Activated T-helper 1 cell treated with Interleukin-2 at 50 U/mL for 16 hours (primary cell): ENCODE results near the gene CAMK1.

Source experiments
- DNase-seq: peaks from one replicate; pipeline ENCODE4 v3.0.0-alpha.2; 2020; ENCODE audit warnings: low read depth

The CAMK1 gene

DNA sequence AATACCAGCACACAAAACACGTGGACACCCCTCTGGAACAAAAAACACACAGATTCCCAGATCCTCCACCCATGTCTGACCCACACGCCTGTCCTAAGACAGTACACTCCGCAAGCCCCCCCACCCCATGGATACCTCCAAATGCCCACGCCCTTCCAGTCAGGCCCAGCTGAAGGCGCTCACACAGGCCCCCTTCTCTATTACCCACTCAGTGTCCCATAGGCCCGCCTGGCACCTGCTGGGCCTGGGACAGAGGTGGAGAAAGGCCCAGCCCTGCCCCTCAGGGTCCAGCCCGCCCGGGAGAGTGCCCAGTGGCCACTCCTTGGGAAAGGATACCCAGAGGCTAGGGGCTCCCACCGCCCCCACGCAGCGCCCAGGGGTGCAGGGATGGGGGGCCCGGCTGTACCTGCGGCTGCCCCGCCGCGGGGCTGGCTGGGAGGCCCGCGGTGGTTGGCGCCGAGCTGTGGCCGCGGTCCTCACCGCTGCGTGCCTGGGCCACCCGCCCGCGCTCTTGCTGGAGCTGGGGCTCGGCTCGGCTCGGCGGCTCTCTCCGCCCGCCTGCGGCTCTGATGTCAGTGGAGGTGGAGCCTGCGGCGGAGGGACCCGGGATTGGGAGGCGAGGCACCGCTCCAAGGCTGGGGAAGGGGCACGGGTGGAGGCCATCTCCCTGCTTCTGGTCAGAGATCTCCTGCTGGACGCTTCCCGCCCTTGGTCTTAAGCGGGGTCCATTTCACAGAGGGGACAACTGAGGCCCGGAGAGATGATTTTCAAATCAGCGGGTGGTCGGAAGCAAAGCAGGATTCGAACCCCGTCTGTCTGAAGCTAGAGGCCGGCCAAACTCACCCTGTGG, at the start of gene CAMK1:
CAMK1 (minus strand) TSS at position 522 of the 850 bp plus-strand sequence. CDS start 2,198 bp downstream, outside the sequence.
- peak; percentile 35 for DNase-seq

DNA sequence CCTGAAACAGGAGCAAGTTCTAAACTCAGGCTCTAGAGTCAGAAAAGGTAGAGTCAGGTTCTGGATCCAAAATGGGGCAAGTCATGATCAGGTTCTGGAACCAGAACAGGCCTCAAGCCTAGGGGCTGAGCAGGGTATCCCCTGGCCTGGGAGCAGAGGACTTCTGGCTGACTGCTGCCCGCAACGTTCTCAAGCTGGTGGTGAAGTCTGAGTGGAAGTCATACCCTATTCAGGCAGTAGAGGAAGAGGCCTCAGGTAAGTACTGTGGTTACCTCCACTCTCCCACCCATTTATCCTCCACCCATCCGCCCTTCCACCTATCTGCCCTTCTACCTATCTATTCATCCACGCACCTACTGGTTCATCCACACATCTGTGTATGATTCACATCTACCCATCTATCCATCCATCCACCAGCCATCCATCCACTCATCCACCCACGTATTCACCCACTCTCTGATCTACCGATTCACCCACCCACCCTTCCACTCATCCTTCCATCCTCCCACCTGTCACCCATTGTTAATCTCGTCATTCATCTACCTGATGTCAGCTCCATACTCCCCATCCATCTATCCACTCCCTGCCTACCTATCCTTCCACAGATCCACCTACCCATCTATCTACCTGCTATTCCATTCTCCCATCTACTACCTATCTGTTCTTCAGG, 49.1 kb upstream of the CAMK1 start:
- no peak for DNase-seq

DNA sequence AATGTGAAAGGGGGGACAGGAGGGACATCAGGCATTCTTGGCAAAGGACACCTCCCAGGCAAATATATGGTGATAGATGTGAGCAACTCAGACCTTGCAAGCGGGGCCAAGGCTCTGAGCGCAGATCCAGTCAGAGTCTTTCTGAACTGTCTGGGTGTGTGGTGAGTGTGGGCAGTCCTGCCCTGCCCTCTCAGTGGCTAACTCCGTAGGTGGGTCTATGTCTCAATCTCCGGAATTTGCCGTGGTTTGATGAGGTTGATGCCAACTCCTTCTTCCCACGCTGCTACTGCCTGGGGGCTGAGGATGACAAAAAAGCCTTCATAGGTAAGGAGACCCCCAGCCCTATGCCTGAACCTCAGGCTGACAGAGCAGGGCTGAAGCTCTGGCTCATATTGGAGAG, 47.7 kb upstream of the CAMK1 start:
- no peak for DNase-seq

DNA sequence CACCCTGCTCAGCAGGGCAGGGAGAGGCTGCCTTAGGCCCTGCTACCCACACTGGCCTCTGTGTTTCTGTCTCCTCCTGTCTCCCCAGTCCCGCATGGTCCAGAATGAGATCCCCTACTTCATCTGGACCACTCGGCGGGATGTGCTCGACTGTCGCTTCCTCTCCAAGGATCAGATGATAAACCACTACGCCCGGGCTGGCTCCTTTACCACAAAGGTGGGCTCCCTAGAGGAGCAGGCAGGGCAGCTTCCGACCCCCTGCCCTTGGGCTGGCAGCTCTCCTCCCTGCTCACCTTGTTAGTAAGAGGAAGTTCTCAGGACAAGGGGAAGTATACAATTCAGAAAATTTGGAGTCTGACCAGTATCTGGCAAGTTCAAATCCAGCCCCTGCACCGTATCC, 46.2 kb upstream of the CAMK1 start:
- no peak for DNase-seq

DNA sequence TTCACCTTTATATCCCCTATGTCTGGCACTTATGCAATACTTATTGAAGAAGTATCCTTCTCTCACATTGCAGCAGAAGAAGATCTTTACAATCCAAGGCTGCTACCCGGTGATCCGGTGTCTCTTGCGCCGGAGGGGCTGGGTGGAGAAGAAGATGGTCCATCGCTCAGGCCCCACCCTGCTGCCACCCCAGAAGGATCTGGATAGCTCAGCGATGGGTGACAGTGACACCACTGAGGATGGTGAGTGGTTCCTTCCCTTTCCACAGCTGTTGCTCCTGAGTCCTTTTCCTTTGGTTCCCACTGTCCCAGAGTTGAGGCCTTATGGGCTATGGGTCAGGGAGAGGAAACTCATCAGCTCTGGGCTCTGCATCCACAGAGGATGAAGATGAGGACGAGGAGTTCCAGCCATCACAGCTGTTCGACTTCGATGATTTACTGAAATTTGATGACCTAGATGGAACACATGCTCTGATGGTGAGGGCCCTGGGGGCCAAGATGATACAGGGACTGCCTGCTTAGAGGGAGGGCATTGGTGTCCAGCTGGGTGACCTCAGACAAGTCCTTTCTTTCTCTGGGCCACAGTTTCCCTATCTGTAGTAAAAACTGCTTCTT, 43.2 kb upstream of the CAMK1 start:
- no peak for DNase-seq

DNA sequence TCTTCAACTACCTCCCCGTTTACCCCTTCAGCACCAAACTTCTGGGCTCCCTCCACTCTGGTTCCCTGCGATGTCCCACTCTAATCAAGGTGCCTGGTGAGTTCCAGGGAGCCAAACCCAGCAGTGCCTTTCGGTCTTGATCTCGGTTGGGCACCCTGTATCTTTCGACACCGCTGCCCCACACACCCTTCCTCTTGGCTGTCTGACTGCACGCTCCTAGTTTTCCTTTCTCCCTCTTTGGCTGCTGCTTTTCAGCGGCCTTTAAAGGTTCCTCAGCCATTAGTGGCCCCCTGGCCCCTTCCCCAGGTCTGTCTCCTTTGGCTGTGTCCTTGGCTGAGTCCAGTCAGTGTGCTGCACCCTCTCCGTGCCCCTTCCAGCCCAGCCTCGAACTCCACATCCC, 41.1 kb upstream of the CAMK1 start:
- no peak for DNase-seq

DNA sequence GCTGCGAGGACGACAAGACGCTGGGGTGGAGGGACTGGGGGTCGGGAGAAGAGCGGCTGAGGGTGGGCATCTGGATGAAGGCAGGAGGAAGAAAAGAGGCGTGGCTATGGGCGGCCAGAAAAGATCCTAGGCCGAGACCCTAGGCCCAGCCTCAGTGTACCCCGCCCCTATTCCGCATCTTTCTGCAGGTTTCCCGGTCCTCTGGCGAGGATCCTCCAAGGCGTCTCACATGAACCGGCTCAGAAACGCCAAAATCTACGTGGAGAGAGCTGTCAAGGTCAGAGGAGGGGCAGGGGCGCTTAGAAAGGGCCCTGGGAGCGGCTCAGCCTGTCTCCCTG, 40.7 kb upstream of the CAMK1 start:
- no peak for DNase-seq

DNA sequence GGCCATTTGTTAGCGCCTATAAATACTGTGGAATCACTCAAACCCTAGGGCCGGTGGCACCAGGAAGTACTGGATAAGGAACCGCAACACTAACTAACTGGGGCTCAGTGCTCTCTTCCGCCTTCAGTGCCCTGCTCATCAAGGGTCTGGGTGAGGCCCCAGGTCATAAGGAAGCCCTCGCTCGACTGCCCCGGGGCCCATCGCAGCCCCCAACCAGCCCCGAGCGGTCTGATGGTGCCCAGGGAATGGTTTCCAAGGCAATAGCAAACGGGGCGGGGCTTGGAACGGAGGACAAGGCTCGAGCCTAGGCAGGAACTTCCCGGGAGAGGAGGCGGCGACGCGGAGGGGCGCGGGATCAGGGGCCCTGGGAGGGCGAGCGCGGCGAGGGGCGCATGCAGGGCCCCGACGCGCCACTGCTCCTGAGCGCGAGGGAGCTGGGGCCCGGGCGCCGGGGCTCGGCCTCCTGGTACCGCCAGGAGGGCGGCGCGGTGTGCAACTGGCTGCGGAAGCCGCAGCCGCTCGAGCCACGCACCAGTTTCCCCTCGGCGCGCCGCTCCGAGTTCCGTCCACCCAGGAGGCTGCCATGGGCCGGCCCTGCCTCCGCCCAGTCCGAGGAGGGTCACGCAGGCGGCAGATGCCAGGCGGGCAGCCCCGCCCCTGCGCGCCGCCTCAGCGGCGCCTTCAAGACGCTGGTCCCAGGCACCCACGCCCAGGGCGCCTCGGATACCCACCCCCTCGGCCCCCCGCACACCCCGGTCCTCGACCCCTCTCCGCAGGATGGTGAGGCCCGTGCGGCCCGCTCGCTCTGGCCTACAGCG, 40.1 kb upstream of the CAMK1 start, which contains the start of gene TTLL3:
TTLL3 (plus strand) TSS at position 648 of the 818 bp plus-strand sequence. CDS start 400 bp downstream, outside the sequence.
- peak; percentile 24 for DNase-seq

DNA sequence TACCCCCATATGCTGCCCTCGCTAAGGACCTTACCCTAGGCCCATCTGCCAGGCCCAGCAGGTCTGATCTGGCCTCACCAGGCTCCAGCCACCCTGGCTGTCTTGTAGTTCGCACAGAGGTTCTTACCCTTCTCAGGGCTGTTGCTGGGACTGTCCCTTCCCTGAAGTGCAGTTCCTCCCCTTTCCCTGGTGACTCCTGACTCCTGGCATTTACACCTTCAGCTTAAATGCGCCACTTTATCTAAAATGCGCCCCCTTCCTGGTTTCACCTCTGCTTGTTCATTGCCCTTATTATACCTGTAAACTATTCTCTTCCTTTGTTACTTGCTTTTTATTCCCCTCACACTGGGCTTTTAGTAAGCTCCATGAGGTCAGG, 39.5 kb upstream of the CAMK1 start:
- DNase-seq: no peak

DNA sequence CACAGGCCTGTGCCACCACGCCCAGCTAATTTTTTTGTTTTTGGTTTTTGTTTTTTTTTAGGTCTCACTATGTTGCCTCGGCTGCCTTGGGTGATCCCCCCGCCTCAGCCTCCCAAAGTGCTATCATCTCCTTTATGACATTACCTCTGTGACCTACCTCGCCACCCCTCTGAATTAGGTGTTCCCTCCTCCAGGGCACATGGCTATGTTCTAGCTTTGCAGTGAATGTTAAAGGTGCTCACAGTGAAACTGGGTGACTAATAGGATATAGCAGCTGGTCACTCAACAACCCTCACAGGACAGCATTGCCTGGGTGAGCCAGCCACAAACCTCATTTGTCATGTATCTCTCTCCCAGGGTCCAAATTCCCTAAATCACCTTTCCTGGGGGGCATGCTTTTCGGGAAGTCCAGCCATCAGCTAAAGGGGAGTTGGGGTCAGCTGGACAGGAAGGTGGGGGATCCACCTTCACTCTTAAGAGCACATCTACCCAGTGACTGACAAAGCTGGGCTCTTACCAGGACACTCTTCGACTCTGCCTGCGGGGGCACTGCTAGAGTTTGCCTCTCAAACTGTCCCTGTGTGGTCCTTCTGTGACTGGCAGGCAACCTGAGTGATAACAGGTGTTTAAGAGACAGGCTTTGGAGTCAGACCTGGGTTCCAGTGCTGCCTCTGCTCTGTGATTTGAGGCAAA, 38.7 kb upstream of the CAMK1 start:
- peak; percentile 23 for DNase-seq

DNA sequence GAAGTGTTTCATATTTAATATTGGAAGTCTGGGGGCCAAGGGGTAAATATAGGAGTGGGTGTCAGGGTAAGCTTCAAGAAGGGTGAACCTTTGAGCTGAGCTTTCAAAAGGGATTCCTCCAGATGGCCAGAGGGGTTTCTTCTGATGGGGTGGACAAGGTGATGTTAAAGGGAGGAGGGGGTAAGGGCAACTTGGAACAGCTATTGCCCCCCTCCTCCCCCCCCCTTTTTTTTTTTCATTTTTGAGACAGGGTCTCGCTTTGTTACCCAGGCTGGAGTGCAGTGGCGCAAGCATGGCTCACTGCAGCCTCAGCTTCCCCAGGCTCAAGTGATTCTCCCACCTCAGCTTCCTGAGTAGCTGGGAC, 38.2 kb upstream of the CAMK1 start:
- DNase-seq: no peak

DNA sequence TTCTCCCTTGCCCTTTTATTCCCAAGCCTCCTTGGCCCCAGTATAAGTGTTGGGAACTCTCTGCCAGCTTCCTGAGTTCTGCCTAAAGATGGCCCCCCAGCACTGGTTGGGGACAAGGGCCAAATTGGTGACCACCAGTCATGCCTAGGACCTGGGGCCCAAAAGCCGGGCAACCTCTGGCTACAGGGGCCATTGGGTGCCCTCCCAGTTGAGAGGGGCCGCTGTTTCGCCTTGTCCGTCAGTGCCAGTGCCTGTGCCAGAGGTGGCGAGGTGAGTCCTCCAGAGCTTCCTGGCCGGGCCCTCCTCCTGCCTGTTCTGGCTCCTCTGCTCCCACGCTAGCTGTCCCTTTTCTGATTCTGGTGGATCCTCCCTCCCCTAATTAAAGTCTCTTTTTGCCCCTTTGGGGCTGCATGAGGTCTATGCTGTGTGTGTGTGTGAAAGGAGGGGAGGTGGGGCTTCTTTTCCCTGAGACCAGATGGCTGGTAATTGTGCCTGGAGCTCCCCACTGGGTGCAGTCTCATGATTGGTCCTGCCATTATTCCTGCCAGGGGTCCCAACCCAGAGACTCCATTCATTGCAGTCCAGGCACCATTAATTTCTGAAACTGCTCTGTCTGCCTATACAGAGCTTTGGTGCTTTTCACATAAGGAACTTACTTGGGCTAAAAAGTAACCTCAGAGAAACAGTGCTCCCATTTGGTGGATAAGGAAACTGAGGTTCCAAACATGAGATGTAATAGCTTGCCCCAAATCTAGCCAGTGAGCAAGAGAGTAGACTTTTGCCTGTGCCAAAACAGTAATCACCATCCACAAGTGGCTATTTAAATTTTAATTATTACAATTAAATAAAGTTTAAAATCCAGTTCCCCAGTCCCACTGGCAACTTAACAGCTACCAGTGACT, 37.2 kb upstream of the CAMK1 start:
- no peak for DNase-seq

DNA sequence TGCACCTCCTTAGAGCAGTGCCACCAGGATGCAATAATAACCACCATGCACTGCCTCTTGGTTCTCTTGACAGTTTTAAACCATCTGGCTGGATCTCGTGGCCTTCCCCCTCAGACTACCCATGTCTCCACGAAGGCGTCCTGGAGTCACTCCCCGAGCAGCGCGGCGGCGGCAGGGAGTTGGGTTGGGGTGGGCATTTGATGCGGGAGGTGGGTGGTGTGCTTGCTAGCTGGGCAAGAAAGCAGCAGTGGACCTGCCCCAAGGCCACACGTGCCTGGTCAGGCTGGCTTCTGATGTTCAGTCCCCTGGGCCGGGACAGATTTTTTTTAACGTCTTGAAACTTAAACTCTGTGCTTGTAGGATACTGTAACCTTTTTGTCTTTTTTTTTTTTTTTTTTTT, 36.4 kb upstream of the CAMK1 start:
- no peak for DNase-seq

DNA sequence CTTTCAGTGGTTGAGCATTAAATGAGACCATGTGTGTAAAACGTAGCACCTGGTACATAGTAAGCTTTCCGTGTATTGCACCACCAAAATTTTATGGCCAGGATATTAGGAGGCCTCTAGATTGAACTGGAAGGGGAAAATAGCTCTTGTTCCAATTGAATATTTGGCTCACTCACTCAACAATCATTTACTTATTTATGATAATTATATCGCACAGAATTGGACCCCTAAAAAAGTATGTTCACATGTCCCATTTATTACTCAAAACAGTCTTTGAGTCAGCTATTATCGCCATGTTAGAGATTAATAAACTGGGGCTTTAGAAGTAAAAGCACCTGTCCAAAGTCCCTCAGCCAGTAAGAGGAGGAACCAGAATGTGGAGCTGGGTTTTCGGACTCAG, 35.2 kb upstream of the CAMK1 start:
- no peak for DNase-seq

DNA sequence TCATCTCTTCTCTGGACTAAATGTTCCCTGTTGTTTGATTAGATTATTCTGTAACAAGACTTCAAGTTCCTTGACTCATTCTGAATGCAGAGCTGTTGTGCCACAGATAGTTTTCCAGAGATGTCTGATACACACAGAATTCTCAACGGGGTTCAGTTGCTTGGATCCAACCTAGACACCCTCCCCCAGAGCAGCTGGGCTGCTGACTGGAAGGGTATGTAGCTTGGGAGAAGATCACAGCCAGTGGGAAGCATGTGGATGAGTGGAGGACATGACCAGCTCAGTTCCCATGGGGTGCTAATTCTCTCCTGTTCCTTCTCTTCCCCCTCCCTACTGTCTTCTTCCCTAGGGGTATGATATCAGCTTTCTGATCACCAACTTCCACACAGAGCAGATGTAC, 33.7 kb upstream of the CAMK1 start:
- DNase-seq: no peak

DNA sequence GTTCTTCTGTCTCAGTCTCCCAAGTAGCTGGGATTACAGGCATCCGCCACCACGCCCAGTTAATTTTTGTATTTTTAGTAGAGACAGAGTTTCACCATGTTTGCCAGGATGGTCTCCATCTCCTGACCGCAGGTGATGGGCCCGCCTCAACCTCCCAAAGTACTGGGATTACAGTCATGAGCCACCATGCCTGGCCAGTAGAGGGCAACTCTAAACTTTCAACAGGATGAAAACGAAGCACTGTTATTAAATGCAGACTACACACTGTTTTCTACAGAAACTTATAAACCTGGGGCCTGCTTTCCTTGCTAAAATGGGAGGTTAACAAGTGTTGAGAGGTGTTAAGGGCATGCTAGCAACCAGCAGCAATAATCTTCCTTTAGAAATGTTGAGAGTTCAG, 30.8 kb upstream of the CAMK1 start:
- no peak for DNase-seq

DNA sequence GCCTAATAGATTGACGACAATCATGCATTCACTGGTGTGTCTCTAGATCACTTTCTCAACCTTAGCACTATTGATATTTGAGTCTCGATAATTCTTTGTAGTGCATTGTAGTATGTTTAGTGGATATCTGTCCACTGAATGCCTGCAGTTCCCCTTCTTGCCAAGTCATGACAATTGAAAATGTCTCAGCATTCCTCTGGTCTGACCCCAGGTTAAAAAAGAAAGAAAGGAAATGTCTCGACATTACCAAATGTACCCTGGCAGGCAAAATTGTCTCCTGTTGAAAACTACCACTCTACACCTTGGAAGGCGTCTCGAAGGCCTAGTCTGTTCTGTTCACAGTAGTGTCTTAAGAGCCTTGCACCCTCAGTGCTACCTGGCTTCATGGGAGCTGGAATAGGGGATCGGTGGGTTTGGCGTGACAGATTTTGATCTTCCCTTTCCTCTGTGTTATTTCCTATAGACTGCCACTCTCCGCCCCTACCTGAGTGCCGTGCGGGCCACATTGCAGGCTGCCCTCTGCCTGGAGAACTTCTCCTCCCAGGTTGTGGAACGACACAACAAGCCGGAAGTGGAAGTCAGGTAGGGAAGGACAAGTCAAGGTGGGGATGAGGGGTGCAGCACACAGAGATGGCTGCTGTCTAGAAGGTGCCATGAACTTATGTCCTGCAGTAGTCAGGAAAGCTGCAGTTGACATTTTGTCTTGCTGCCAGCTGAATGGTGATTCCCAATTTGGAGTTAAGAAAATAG, 27.6 kb upstream of the CAMK1 start:
- DNase-seq: no peak

DNA sequence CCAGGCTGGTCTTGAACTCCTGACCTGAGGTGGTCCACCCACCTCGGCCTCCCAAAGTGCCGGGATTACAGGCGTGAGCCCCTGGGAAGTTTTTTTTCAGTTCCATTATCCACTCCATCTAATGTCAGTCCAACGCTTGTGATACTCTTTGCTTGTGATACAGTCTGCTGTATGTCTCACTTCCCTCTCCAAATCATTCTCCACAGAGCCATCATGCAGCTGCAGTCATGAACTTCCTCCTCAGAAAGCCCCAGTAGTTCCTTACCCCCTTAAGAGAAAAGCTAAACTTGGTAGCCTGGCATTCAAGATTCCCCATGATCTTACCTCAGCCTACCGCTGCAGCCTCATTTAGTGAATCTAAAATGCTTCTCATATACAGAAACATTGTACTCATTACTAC, 25.5 kb upstream of the CAMK1 start:
- no peak for DNase-seq

DNA sequence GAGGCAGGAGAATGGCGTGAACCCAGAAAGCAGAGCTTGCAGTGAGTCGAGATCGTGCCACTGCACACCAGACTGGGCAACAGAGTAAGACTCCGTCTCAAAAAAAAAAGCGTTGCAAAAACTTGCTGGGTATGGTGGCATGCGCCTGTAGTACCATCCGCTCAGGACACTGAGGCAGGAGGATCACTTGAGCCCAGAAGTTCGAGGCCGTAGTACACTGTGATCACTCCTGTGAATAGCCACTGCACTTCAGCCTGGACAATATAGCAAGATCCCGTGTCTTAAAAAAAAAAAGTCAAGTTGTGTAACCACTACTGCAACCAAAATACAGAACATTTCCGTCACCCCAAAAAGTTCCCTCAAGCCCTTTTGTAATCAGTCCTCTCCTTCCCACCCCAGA, 24.7 kb upstream of the CAMK1 start:
- no peak for DNase-seq

DNA sequence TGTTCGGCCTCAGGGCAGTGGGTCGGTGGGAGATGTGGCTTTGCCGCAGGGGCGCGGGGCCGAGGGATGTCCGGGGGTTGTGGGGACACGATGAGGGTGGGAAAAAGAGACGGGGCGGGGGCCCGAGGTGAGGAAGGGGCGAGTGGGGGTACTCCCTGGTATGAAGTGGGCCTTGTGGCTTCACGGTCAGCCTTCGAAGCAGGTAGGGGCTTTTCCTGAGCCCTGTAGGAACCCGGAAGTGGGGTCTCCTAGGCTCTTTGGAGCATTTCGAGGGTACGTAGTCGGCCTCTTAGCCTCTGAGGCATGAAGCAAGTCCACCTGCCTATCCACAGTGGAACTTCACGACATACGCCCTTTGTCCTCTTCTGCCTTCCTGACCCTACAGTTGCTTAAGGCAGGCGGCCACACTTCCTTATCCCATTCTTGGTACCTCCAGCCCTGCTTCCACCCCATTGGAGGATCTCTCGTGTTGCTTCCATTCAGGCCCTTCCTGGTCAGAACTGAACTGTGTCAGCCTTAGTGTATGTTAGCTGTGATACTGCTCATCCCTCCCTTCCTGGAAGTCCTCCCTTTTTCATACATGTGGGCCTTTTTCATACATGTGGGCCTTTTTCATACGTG, 23.5 kb upstream of the CAMK1 start:
- DNase-seq: no peak
